Measurements from ENCODE around the gene VPREB1.
"Not testable (repeated sequence)": the region's sequence is repeated elsewhere in the genome, so short reads cannot be mapped to it uniquely, and the experiment has no call there.

VPREB1 gene

GRCh38 chr22:22245256-22245909, 797 bp downstream of the VPREB1 start:
- in situ Hi-C loops (cut with MboI; ENCODE audit: low sequenced_read_pairs) = no loop called here

DNA sequence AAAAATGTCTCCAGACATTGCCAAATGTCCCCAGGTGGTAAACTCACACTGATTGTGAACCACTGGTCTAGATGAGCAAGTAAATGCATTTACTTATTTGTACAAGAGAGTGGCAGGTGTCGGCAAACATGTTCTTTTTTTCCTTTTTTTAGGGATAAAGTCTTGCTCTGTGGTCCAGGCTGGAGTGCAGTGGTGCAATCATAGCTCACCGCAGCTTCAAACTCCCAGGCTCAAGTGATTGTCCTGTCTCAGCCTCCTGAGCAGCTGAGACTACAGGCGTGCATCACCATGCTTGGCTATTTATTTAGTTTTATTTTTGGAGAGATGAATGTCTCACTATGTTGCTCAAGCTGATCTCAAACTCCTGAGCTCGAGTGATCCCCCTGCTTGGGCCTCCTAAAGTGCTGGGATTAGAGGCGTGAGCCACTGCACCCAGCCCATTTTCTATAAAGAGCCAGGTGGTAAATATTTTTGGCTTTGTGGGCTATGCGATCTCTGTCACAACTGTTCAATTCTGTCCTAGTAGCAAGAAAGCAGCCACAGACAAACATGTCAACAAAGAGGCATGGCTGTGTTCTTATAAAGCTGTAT, 1.4 kb downstream of the VPREB1 start:
- in situ Hi-C loops (cut with MboI; ENCODE audit: low sequenced_read_pairs) = no loop called here

- in situ Hi-C loops (cut with MboI; ENCODE audit: low sequenced_read_pairs) = no loop called here
Measured at GRCh38 chr22:22246706-22247105, 2.1 kb downstream of the VPREB1 start.

DNA sequence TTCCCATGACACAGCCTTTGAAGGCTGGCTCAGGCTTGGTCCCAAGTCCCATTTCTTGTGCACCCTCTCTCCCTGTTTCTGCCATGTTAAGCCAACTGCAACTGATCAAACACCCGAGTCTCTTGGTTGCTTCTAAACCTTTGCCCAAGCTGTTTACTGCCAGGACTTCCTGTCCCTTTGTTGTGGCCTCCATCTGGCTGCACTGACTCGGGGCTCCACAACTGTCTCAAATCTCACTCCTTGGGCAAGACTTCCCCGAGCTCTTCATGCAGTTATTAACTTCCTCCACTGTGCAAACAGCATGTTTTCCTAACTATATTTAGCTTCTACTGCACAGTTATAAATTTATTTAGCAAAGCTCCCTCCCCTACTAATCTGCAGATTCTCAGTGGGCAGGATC, 4.3 kb downstream of the VPREB1 start:
- in situ Hi-C loops (cut with MboI; ENCODE audit: low sequenced_read_pairs) = no loop called here

GRCh38 chr22:22250651-22251050, 6.1 kb downstream of the VPREB1 start:
- in situ Hi-C loops (cut with MboI; ENCODE audit: low sequenced_read_pairs) = not testable (repeated sequence)

- in situ Hi-C loops (cut with MboI; ENCODE audit: low sequenced_read_pairs) = not testable (repeated sequence)
Measured at GRCh38 chr22:22256133-22256532, 11.5 kb downstream of the VPREB1 start.

DNA sequence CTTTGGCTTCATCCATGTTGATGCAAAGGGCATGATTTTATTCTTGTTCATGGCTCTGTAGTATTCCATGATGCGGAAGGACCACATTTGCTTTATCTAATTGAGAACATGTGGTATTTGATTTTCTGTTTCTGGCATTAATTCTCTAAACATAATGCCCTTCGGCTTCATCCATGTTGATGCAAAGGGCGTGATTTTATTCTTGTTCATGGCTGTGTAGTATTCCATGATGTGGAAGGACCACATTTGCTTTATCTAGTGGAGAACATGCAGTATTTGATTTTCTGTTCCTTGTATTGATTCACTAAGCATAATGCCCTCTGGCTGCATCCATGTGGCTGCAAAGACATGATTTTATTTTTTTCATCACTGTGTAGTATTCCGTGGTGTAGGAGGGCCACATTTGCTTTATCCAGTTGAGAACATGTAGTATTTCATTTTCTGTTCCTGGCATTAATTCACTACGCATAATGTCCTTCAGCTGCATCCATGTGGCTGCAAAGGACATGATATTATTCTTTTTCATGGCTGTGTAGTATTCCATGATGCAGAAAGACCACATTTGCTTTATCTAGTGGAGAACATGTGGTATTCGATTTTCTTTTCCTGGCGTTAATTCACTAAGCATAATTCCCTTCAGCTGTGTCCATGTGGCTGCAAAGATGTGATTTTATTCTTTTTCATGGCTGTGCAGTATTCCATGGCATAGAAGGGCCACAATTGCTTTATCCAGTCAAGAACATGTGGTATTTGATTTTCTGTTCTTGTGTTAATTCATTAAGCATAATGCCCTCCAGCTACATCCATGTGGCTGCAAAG, 14.2 kb downstream of the VPREB1 start:
- in situ Hi-C loops (cut with MboI; ENCODE audit: low sequenced_read_pairs) = not testable (repeated sequence)

GRCh38 chr22:22260169-22260568, 15.6 kb downstream of the VPREB1 start:
- in situ Hi-C loops (cut with MboI; ENCODE audit: low sequenced_read_pairs) = not testable (repeated sequence)

DNA sequence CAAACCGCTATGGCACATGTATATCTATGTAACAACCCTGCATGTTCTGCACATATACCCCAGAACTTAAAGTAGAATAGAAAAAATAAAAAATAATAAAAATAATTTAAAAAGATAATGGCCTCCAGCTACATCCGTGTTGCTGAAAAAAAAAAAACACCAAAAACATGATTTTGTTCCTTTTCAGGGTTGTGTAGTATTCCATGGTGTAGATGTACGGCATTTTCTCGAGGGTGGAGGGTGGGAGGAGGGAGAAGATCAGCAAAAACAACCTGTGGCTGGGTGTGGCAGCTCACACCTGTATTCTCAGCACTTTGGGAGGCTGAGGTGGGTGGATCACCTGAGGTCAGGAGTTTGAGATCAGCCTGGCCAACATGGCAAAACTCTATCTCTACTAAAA, 16.0 kb downstream of the VPREB1 start:
- in situ Hi-C loops (cut with MboI; ENCODE audit: low sequenced_read_pairs) = not testable (repeated sequence)

- in situ Hi-C loops (cut with MboI; ENCODE audit: low sequenced_read_pairs) = not testable (repeated sequence)
Measured at GRCh38 chr22:22262332-22263074, 17.9 kb downstream of the VPREB1 start.

- in situ Hi-C loops (cut with MboI; ENCODE audit: low sequenced_read_pairs) = not testable (repeated sequence)
Measured at GRCh38 chr22:22263823-22264222, 19.2 kb downstream of the VPREB1 start.

- in situ Hi-C loops (cut with MboI; ENCODE audit: low sequenced_read_pairs) = not testable (repeated sequence)
Measured at GRCh38 chr22:22270036-22270676, 25.6 kb downstream of the VPREB1 start.

DNA sequence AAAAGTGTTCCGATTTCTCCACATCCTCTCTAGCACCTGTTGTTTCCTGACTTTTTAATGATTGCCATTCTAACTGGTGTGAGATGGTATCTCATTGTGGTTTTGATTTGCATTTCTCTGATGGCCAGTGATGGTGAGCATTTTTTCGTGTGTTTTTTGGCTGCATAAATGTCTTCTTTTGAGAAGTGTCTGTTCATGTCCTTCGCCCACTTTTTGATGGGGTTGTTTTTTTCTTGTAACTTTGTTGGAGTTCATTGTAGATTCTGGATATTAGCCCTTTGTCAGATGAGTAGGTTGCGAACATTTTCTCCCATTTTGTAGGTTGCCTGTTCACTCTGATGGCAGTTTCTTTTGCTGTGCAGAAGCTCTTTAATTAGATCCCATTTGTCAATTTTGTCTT, 32.8 kb downstream of the VPREB1 start:
- in situ Hi-C loops (cut with MboI; ENCODE audit: low sequenced_read_pairs) = not testable (repeated sequence)

DNA sequence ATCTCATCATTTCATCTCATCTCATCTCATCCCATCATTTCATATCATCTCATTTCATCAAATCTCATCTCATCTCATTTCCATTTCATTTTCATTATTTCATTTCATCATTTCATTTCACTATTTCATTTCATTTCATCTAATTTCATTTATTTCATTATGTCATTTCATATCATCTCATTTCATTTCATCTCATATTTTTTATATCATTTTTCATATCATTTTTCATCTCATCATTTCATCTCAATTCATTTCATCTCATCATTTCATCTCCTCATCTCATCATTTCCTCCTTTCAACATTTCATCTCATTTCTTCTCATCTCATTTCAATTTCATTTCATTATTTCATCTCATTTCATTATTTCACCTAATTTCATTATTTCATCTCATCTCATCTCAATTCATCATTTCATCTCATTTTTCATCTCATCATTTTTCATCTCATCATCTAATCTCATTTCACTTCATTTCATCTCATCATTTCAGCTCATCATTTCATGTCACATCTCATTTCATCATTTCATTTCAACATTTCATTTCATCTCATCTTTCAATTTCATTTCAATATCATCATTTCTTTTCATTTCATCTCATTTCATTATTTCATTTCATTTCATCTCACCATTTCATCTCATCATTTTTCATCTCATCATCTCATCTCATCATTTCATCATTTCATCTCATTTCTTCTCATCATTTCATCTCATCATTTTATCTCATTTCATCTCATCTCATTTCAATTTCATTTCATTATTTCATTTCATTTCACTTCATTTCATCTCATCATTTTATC, 40.6 kb downstream of the VPREB1 start:
- in situ Hi-C loops (cut with MboI; ENCODE audit: low sequenced_read_pairs) = not testable (repeated sequence)

- in situ Hi-C loops (cut with MboI; ENCODE audit: low sequenced_read_pairs) = not testable (repeated sequence)
Measured at GRCh38 chr22:22286390-22287105, 42.0 kb downstream of the VPREB1 start.

- in situ Hi-C loops (cut with MboI; ENCODE audit: low sequenced_read_pairs) = not testable (repeated sequence)
Measured at GRCh38 chr22:22287106-22287626, 42.6 kb downstream of the VPREB1 start.

GRCh38 chr22:22289666-22290065, 45.1 kb downstream of the VPREB1 start:
- in situ Hi-C loops (cut with MboI; ENCODE audit: low sequenced_read_pairs) = not testable (repeated sequence)

DNA sequence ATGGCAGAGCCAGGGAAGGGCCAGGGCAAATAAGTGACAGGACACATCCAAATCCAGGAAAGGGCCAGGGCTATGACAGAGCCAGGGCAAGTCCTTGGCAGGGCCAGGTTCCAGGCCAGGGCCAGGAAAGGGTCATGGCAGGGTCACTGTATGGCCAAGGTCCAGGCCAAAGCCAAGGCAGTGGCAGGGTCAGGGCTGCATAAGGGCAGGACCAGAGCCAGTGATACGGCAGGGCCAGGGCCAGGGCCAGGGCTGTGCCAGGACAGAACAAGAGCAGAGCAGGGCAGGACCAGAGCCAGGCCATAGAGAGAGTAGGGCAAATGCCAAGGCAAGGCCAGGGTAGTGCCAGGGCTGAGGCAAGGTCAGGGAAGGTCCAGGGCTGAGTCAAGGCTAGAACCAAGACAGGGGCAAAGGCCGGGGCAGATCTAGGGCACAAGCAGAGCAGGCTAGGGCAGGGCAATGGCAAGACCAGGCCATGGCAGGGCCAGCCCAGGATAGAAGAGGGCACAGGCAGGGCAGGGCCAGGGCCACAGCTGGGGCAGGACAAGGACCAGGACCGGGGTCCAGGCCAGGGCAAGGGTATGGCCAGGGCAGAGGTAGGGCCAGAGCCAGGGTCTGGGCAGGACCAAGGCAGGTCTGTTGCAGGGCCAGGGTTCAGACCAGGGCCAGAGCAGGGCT, 46.7 kb downstream of the VPREB1 start:
- in situ Hi-C loops (cut with MboI; ENCODE audit: low sequenced_read_pairs) = not testable (repeated sequence)

Measured in HL-60/S4 treated with retinoic acid at 250 ng/mL for 4 days and 3 days (cell line).